Inferior parietal cortex (tissue), 1 donor: Measurements from ENCODE around the gene GOLGA8S.
"Not testable (repeated sequence)": the region's sequence is repeated elsewhere in the genome, so short reads cannot be mapped to it uniquely, and the experiment has no call there.

Source experiments
- DNase-seq: peaks from one replicate; pipeline ENCODE4 v3.0.0-alpha.2; 2016; ENCODE audit errors: extremely low spot score

Gene GOLGA8S

GRCh38 chr15:23354448-23354847, at the start of gene GOLGA8S:
TSS of gene GOLGA8S (plus strand) at chr15:23354748. CDS start at chr15:23354810, 62 bp downstream.
- DNase-seq = not testable (repeated sequence)

GRCh38 chr15:23304805-23305204, 49.7 kb upstream of the GOLGA8S start:
- not testable (repeated sequence) for DNase-seq

GRCh38 chr15:23305921-23306320, 48.6 kb upstream of the GOLGA8S start:
- not testable (repeated sequence) for DNase-seq

GRCh38 chr15:23311233-23311632, 43.3 kb upstream of the GOLGA8S start:
- DNase-seq = not testable (repeated sequence)

- not testable (repeated sequence) for DNase-seq
These were observed 20.5 kb upstream of the GOLGA8S start, which contains the start of gene GOLGA6L26 for GRCh38 chr15:23334096-23334495. TSS of gene GOLGA6L26 (minus strand) at chr15:23334196. CDS start at chr15:23334135, 61 bp downstream.

GRCh38 chr15:23362622-23363021, 8.1 kb downstream of the GOLGA8S start:
- DNase-seq = not testable (repeated sequence)

- not testable (repeated sequence) for DNase-seq
These were observed 9.7 kb downstream of the GOLGA8S start for GRCh38 chr15:23364261-23364660.

- DNase-seq = no peak
These were observed 16.0 kb downstream of the GOLGA8S start for GRCh38 chr15:23370578-23370977.

- DNase-seq = not testable (repeated sequence)
These were observed 16.6 kb downstream of the GOLGA8S start for GRCh38 chr15:23371134-23371533.

- DNase-seq = not testable (repeated sequence)
These were observed 17.3 kb downstream of the GOLGA8S start for GRCh38 chr15:23371868-23372267.

GRCh38 chr15:23372284-23372683, 17.7 kb downstream of the GOLGA8S start:
- DNase-seq = no peak

- DNase-seq = not testable (repeated sequence)
These were observed 18.5 kb downstream of the GOLGA8S start for GRCh38 chr15:23372891-23373600.

- DNase-seq = not testable (repeated sequence)
These were observed 19.7 kb downstream of the GOLGA8S start for GRCh38 chr15:23374226-23374625.

GRCh38 chr15:23378946-23379345, 24.4 kb downstream of the GOLGA8S start:
- not testable (repeated sequence) for DNase-seq

- DNase-seq = not testable (repeated sequence)
These were observed 26.2 kb downstream of the GOLGA8S start for GRCh38 chr15:23380700-23381099.

GRCh38 chr15:23381192-23381591, 26.6 kb downstream of the GOLGA8S start:
- not testable (repeated sequence) for DNase-seq

- no peak for DNase-seq
These were observed 29.8 kb downstream of the GOLGA8S start for GRCh38 chr15:23384371-23384770.

GRCh38 chr15:23385886-23386430, 31.4 kb downstream of the GOLGA8S start:
- no peak for DNase-seq

- DNase-seq = no peak
These were observed 33.2 kb downstream of the GOLGA8S start for GRCh38 chr15:23387621-23388190.

- DNase-seq = no peak
These were observed 40.6 kb downstream of the GOLGA8S start for GRCh38 chr15:23395030-23395692.

GRCh38 chr15:23395832-23396231, 41.3 kb downstream of the GOLGA8S start:
- no peak for DNase-seq

- DNase-seq = no peak
These were observed 43.2 kb downstream of the GOLGA8S start for GRCh38 chr15:23397779-23398178.
